Muscle of leg (tissue), 11 donors: ENCODE data around the gene UBE2R2. TPM values are rescaled to one million over a fixed set of nuclear protein-coding genes. Genes with fewer than 3 reads are reported as not detected.
A peak's percentile ranks its signal among the peaks of the same experiment; 100 is the strongest.
"Not testable (repeated sequence)": the region's sequence is repeated elsewhere in the genome, so short reads cannot be mapped to it uniquely, and the experiment has no call there.

Source experiments
- DNase-seq: peaks from one replicate; pipeline ENCODE4 v3.0.0; 2013
- H3K27ac ChIP-seq: one replicate; pipeline ENCODE4 v1.5.1; 2013; ENCODE audit warnings: mild to moderate bottlenecking, low read length, control low read depth
- H3K27me3 ChIP-seq: one replicate; pipeline ENCODE4 v1.6.1; 2013; ENCODE audit warnings: low read length; ENCODE audit not compliant: control insufficient read depth, insufficient read depth
- H3K36me3 ChIP-seq: one replicate; pipeline ENCODE4 v1.6.1; 2013; ENCODE audit warnings: low read length; ENCODE audit not compliant: control insufficient read depth, insufficient read depth
- H3K4me1 ChIP-seq: one replicate; pipeline ENCODE4 v1.6.1; 2013; ENCODE audit warnings: low read length; ENCODE audit not compliant: control insufficient read depth, insufficient read depth
- H3K4me3 ChIP-seq: one replicate; pipeline ENCODE4 v1.5.1; 2013; ENCODE audit warnings: low read length, control low read depth
- H3K9me3 ChIP-seq: replicated peaks from 2 replicates; pipeline ENCODE4 v1.6.1; 2013; ENCODE audit warnings: low read depth, low read length; ENCODE audit not compliant: control insufficient read depth
- WGBS: methylation state at CpG from one replicate; pipeline ENCODE4 v1.1.5; 2013; ENCODE audit warnings: missing lambda C conversion rate; ENCODE audit not compliant: insufficient coverage; 5-methylcytosine and 5-hydroxymethylcytosine counted together
- polyA plus RNA-seq, 8 donors: library from polyadenylated mRNA; unstranded; fragments of 120-200 nt; gene quantifications; one replicate each; pipeline versions ENCODE4 v1.2.1 to v1.2.3, GENCODE V29; 2013; ENCODE audit warnings: inconsistent platforms in 1 of 8, low replicate concordance in 1 of 8; ENCODE audit not compliant: insufficient read length in 8 of 8, insufficient read depth in 1 of 8
- total RNA-seq: library from RNA; stranded (reverse); fragments of 120-200 nt; gene quantifications from one replicate; pipeline ENCODE4 v1.2.4, GENCODE V29; 2013

The UBE2R2 gene
- total and polyA plus RNA-seq, 9 donors: 18.2 to 48.5 (median 40.9) TPM

DNA sequence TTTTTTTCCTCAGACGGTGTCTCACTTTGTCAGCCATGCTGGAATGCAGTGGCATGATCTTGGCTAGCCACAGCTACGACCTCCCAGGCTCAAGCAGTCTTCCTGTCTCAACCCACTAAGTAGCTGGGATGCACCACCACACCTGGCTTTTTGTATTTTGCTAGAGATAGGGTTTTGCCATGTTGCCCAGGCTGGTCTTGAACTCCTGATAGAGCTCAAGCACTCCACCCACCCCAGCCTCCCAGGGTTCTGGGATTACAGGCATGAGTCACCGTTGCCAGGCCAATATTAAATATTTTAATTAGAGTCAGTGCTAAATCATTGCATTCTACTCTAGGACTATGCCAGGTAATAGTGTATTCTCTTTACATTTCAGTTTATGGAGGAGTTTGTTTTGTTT, 41.5 kb downstream of the UBE2R2 start:
- Histone ChIP-seq H3K27ac (no peak overlapping the region), H3K27me3 (no peaks in the 10 kb centered on the region), H3K36me3 (peaks cover 2% of the 10 kb centered on the region), H3K4me1 (no peaks in the 10 kb centered on the region), H3K4me3 (no peak overlapping the region), H3K9me3 (no peaks in the 10 kb centered on the region)
- no peak for DNase-seq
- WGBS: no CpG with 5 or more reads among the region's 3 CpGs

DNA sequence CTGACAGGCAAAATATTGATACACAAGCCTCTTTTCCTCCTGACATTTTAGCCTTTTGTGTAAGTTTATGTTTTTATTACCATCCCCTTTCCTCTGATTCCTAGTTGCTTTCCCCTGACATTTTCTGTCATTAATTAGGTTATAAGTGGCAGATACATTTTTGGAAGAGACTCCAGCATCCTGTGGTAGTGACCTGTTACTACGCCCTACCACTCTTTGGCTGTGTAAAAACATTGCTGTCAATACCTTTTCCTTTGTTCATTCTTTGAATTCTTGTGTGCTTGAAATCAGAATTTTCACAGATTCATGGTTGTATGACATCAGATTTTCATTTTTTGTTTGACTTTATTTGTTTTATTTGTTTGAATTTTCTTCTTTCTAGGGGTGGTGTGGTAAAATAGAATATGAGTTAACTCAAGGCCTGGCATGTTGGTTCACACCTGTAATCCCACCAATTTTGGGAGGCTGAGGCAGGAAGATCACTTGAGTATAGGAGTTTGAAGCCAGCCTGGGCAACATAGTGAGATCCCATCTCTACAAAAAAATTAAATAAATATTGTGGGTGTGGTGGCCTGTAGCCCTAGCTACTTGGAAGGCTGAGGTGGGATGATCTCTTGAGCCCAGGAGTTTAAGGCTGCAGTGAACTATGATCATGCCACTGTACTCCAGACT, 43.4 kb downstream of the UBE2R2 start:
- no CpG with 5 or more reads among the region's 1 CpG for WGBS
- no peaks in the 10 kb centered on the region for H3K9me3 ChIP-seq
- H3K4me1 ChIP-seq: no peaks in the 10 kb centered on the region
- no peak overlapping the region for H3K4me3 ChIP-seq
- peaks cover 6% of the 10 kb centered on the region for H3K36me3 ChIP-seq
- no peaks in the 10 kb centered on the region for H3K27me3 ChIP-seq
- H3K27ac ChIP-seq: no peak overlapping the region
- DNase-seq: no peak

DNA sequence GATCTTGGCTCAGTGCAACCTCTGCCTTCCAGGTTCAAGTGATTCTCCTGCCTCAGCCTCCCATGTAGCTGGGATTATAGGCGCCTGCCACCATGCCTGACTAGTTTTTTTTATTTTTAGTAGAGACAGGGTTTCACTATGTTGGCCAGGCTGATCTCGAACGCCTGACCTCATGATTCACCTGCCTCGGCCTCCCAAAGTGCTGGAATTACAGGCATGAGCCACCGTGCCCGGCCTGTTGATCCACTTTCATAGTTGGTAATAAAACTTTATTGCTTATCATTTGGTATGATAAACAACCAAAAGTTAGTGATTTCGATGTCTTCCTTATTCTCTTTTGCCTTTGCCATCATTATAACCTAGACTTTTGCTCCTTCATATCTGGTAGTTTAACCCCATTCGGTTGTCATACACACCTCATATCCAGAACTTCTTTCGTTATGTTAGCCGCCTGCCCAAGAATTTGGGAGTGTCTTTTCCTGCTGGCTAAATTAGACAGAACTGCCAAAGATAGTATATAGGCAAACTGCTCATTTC, 45.0 kb downstream of the UBE2R2 start:
- Histone ChIP-seq H3K27ac (no peak overlapping the region), H3K36me3 (peaks cover 6% of the 10 kb centered on the region), H3K27me3 (no peaks in the 10 kb centered on the region), H3K4me1 (no peaks in the 10 kb centered on the region), H3K9me3 (no peaks in the 10 kb centered on the region), H3K4me3 (no peak overlapping the region)
- WGBS: 80% methylated on average over 2 of the region's 10 CpGs
- DNase-seq: no peak

DNA sequence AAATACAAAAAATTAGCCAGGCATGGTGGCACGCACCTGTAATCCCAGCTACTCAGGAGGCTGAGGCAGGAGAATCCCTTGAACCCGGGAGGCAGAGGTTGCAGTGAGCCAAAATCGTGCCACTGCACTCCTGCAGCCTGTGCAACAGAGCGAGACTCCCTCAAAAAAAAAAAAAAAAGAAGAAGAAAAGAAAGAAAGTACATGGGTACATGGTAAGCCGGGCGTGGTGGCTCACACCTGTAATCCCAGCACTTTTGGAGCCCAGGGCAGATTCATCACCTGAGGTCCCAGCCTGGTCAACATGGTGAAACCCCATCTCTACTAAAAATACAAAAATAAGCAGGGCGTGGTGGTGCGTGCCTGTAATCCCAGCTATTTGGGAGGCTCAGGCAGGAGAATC, 46.1 kb downstream of the UBE2R2 start:
- 100% methylated on average over 1 of the region's 8 CpGs for WGBS
- H3K9me3 ChIP-seq, H3K4me3 ChIP-seq, H3K4me1 ChIP-seq, H3K27ac ChIP-seq, H3K36me3 ChIP-seq, H3K27me3 ChIP-seq, DNase-seq: not testable (repeated sequence)

DNA sequence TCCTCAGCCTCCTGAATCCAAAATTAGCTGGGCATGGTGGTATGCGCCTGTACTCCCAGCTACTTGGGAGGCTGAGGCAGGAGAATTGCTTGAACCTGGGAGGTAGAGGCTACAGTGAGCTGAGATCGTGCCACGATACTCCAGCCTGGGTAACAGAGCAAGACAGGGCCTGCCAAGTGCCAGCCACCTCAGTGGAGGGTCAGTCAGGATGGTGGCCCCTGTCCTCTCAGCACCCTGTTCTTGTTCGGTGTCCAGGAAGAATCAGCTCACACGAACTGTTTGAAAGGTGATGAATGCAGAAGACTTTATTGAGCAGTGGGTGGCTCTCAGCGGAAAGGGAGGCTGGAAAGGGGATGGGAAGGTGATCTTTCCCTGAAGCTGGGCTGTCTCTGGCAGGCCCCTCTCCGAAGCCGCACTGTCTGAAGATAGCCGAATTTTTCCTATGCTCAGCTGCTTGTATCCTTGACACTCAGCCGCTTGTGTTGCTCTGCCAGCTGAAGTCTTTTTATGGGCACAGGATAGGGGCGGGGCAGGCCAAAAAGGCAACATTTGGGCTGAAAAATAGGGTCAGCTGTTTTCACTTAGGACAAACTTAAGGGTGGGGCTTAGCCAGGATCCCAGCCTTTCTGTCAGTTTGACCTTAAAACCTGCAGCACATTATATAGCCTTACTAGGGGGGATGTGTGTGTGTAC, 50.9 kb downstream of the UBE2R2 start:
- 34% methylated on average over 11 of the region's 11 CpGs for WGBS
- peaks cover 6% of the 10 kb centered on the region for H3K36me3 ChIP-seq
- no peaks in the 10 kb centered on the region for H3K9me3 ChIP-seq
- H3K27me3 ChIP-seq: no peaks in the 10 kb centered on the region
- H3K4me3 ChIP-seq: no peak overlapping the region
- H3K27ac ChIP-seq: peak overlapping the region; percentile 81
- peaks cover 16% of the 10 kb centered on the region for H3K4me1 ChIP-seq
- DNase-seq: peak; percentile 81

DNA sequence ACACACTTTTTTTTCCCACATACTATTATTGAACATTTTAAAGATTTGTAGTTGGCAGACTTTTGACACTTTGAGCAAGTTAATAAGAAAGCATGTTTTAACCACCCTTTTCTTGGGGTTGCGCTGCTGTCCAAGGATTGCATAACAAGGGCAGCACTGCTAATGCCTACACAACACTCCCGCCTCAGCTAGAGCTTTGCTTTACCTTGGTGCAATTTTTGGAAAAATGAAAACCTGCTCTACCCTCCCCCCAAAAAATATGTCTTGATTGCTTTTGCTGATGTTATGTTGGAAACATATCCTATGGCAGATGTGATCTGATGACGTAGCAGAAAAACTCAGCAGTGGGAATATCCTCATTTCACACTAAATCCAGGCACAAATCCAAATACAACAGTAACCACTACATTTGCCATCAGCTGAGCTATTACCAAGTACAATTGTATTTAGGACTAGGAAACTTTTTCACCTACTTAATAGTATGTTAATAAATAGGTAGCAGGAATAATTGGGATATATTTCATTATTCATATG, 51.5 kb downstream of the UBE2R2 start:
- Histone ChIP-seq H3K9me3 (no peaks in the 10 kb centered on the region), H3K4me1 (peaks cover 16% of the 10 kb centered on the region), H3K27ac (peak overlapping the region; percentile 81), H3K36me3 (peaks cover 6% of the 10 kb centered on the region), H3K4me3 (no peak overlapping the region), H3K27me3 (no peaks in the 10 kb centered on the region)
- DNase-seq: peak; percentile 89
- WGBS: no CpG with 5 or more reads among the region's 3 CpGs

DNA sequence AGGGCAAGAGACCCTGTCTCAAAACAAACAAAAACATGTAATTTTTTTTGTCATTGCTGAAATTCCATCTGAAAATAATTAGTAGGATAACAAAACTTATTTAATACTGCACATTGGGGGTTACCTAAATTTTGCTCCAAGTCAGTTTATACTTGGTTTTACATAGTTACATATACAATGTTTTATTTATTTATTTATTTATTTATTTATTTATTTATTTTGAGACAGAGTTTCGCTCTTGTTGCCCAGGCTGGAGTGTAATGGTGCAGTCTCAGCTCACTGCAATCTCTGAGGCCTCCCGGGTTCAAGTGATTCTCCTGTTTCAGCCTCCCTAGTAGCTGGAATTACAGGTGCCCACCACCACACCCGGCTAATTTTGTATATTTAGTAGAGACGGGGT, 52.3 kb downstream of the UBE2R2 start:
- Histone ChIP-seq H3K27ac (peak overlapping the region; percentile 81), H3K4me1 (peaks cover 16% of the 10 kb centered on the region)
- H3K36me3 ChIP-seq, H3K9me3 ChIP-seq, H3K4me3 ChIP-seq, H3K27me3 ChIP-seq, DNase-seq: not testable (repeated sequence)
- WGBS: 100% methylated on average over 4 of the region's 4 CpGs

DNA sequence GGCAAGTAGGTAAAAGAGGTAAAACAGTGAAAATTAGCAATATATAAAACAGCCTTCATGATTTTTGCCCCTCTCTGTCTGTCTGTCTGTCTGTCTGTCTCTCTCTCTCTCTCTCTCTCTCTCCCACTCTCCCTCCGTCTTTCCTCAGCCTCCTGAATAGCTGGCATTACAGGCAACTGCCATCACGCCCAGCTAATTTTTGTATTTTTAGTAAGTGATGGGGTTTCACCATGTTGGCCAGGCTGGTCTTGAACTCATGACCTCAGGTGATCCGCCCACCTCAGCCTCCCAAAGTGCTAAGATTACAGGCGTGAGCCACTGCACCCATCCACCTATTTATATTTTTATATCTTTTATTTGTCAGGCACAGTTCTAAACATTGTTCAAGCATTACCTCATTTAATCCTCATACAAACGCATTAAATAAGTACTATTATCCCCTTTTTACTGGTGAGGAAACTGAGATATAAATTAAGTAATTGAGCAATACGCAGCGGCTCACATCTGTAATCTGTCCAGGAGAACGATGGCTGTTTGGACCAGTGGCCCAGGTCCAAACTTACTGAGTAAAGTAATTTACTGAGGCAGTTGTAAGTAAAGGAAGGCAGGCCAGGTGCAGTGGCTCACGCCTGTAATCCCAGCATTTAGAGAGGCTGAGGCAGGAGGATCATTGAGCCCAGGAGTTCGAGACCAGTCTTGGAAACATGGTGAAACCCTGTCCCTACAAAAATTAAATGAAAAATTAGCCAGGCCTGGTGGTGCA, 60.9 kb downstream of the UBE2R2 start:
- Histone ChIP-seq H3K27me3 (no peaks in the 10 kb centered on the region), H3K36me3 (peaks cover 2% of the 10 kb centered on the region), H3K27ac (no peak overlapping the region), H3K4me1 (no peaks in the 10 kb centered on the region), H3K9me3 (no peaks in the 10 kb centered on the region), H3K4me3 (no peak overlapping the region)
- 51% methylated on average over 5 of the region's 10 CpGs for WGBS
- no peak for DNase-seq

DNA sequence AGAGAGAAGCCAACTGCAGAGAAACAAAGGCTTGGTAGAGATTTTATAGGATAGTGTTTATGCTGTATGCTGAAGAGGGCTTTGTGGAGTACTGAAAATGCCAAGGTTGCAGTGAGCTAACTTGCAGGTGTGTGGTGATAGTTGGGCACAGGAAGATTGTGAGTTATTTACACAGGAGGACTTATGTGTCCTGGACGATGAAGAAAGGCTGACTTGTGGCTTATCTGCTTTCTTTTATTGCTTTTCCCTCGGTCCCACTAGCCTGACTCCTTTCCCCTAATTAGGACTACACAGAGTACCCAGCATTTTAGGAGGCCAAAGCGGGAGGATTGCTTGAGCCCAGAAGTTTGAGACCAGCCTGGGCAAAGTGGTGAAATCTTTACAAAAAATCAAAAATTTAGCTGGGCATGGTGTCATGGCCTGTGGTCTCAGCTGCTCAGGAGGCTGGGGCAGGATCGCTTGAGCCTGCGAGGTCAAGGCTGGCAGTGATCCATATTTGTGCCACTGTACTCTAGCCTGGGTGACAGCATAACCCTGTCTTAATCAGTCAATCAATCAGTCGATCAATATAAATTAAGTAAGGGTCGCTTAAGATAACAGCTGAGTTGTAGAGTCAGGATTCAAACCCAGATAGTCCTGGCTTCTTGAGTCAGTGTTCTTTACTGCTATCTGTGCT, 61.9 kb downstream of the UBE2R2 start:
- no peaks in the 10 kb centered on the region for H3K9me3 ChIP-seq
- no peak for DNase-seq
- H3K36me3 ChIP-seq: peaks cover 2% of the 10 kb centered on the region
- H3K27me3 ChIP-seq: no peaks in the 10 kb centered on the region
- 88% methylated on average over 3 of the region's 7 CpGs for WGBS
- H3K27ac ChIP-seq: no peak overlapping the region
- H3K4me1 ChIP-seq: no peaks in the 10 kb centered on the region
- H3K4me3 ChIP-seq: no peak overlapping the region
